Measurements from ENCODE around the gene PARD3. TPM values are rescaled to one million over a fixed set of nuclear protein-coding genes. Genes with fewer than 3 reads are reported as not detected.

PARD3 gene
- total RNA-seq, 4 donors from 2014 or later = 98.9 to 122 (median 105) TPM

- no peaks in the 10 kb centered on the region for H3K9me3 ChIP-seq
- TF ChIP-seq POLR2A (IDR thresholded peaks at IDR 0.05; ENCODE audit: low read depth) (no peak), CTCF (IDR thresholded peaks at IDR 0.05) (no peak), POLR2AphosphoS5 (IDR thresholded peaks at IDR 0.05) (no peak), EP300 (IDR thresholded peaks at IDR 0.05) (no peak)
- no peak overlapping the region for H3K27ac ChIP-seq (replicated peaks in 1 of 4)
- H3K4me1 ChIP-seq = no peaks in the 10 kb centered on the region
- H3K27me3 ChIP-seq = no peaks in the 10 kb centered on the region
- intact Hi-C loops (cut with DNase I) = no loop called here
- no peak for DNase-seq (ENCODE audit: extremely low spot score)
- peaks cover 0 to 9% (median 1%) of the 10 kb centered on the region in 4 donors for H3K36me3 ChIP-seq
- WGBS = 91% methylated on average over 7 of the region's 7 CpGs
- no peak overlapping the region for H3K4me3 ChIP-seq
These were observed 611.0 kb downstream of the PARD3 start for GRCh38 chr10:34203966-34204630.

DNA sequence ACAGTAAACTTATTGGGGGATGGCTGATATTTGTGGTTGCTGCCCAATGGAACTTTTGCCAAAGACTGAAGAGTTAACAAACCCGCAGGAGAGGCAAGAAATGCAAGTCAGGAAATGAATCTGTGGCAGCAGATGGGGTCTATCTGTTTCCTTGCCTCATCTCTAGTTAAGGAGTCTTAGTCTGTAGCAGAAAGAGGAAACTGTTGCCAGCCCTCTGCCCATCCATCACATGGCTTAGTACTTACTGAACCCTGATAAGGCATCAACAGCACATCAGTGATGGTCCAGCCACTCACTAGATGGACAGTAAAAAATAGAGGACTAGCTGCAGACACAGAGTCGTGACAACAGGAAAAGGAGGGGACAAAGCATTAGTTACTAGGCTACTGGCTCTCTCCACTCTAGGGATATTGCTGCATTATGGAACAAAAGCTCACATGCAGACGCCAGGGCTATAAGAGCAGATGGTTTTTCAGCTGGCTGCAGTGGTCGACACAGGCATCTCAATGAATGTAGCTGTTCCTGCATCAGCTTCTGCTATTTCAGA is 614.7 kb downstream of the PARD3 start:
- Histone ChIP-seq H3K36me3 (peaks cover 0 to 3% (median 0%) of the 10 kb centered on the region in 4 donors), H3K4me3 (no peak overlapping the region), H3K9me3 (no peaks in the 10 kb centered on the region), H3K27me3 (no peaks in the 10 kb centered on the region), H3K4me1 (peaks cover 0 to 6% (median 3%) of the 10 kb centered on the region in 4 donors), H3K27ac (replicated peaks in 1 of 4) (no peak overlapping the region)
- intact Hi-C loops (cut with DNase I) = no loop called here
- TF ChIP-seq POLR2AphosphoS5 (IDR thresholded peaks at IDR 0.05) (no peak), CTCF (IDR thresholded peaks at IDR 0.05) (no peak), EP300 (IDR thresholded peaks at IDR 0.05) (no peak), POLR2A (IDR thresholded peaks at IDR 0.05; ENCODE audit: low read depth) (no peak)
- WGBS = 39% methylated on average over 4 of the region's 4 CpGs
- no peak for DNase-seq (ENCODE audit: extremely low spot score)

- Histone ChIP-seq H3K9me3 (no peaks in the 10 kb centered on the region), H3K4me3 (no peak overlapping the region), H3K27me3 (no peaks in the 10 kb centered on the region), H3K27ac (replicated peaks in 1 of 4) (no peak overlapping the region), H3K36me3 (peaks cover 0 to 3% (median 0%) of the 10 kb centered on the region in 4 donors), H3K4me1 (peaks cover 0 to 9% (median 8%) of the 10 kb centered on the region in 4 donors)
- WGBS = 74% methylated on average over 2 of the region's 2 CpGs
- TF ChIP-seq EP300 (IDR thresholded peaks at IDR 0.05) (no peak), POLR2AphosphoS5 (IDR thresholded peaks at IDR 0.05) (no peak), POLR2A (IDR thresholded peaks at IDR 0.05; ENCODE audit: low read depth) (no peak), CTCF (IDR thresholded peaks at IDR 0.05) (no peak)
- DNase-seq (ENCODE audit: extremely low spot score) = no peak
- intact Hi-C loops (cut with DNase I) = no loop called here
These were observed 616.1 kb downstream of the PARD3 start for GRCh38 chr10:34198953-34199352.

- Histone ChIP-seq H3K27ac (replicated peaks in 1 of 4) (no peak overlapping the region), H3K36me3 (peaks cover 0 to 3% (median 0%) of the 10 kb centered on the region in 4 donors), H3K9me3 (no peaks in the 10 kb centered on the region), H3K27me3 (no peaks in the 10 kb centered on the region), H3K4me3 (no peak overlapping the region), H3K4me1 (peaks cover 0 to 9% (median 8%) of the 10 kb centered on the region in 4 donors)
- intact Hi-C loops (cut with DNase I) = no loop called here
- no peak for TF ChIP-seq POLR2AphosphoS5 (IDR thresholded peaks at IDR 0.05)
- TF ChIP-seq POLR2A (IDR thresholded peaks at IDR 0.05; ENCODE audit: low read depth) = no peak
- TF ChIP-seq EP300 (IDR thresholded peaks at IDR 0.05) = no peak
- TF ChIP-seq CTCF (IDR thresholded peaks at IDR 0.05) = no peak
- DNase-seq (ENCODE audit: extremely low spot score) = no peak
- 100% methylated on average over 3 of the region's 3 CpGs for WGBS
These were observed 619.0 kb downstream of the PARD3 start for GRCh38 chr10:34196058-34196433.
